HepG2 (cell line): ENCODE results near the gene PSMD8. TPM values are rescaled to one million over a fixed set of nuclear protein-coding genes. Genes with fewer than 3 reads are reported as not detected.

Source experiments
- GLI4 ChIP-seq: sonication (generic); formaldehyde crosslinking; IDR thresholded peaks from 2 replicates; pipeline ENCODE4 v1.5.1; 2020; ENCODE audit warnings: missing genetic modification reagents, mild to moderate bottlenecking, moderate library complexity, borderline replicate concordance
- GPN1 ChIP-seq: sonication (generic); formaldehyde crosslinking; IDR thresholded peaks from 2 replicates; pipeline ENCODE4 v1.5.1; 2020; ENCODE audit warnings: missing genetic modification reagents, borderline replicate concordance
- KDM6A ChIP-seq: IDR thresholded peaks from 2 replicates; pipeline ENCODE4 v1.6.1; 2016; ENCODE audit warnings: low read depth
- MEIS2 ChIP-seq: sonication (generic); formaldehyde crosslinking; IDR thresholded peaks from 2 replicates; pipeline ENCODE4 v1.9.0; 2021; ENCODE audit warnings: mild to moderate bottlenecking, missing genetic modification reagents
- NFATC3 ChIP-seq: sonication (generic); formaldehyde crosslinking; IDR thresholded peaks from 2 replicates; pipeline ENCODE4 v1.5.1; 2020; ENCODE audit warnings: mild to moderate bottlenecking, missing genetic modification reagents
- NFYB ChIP-seq: sonication (generic); formaldehyde crosslinking; IDR thresholded peaks from 2 replicates; pipeline ENCODE4 v1.4.0; 2020; ENCODE audit warnings: missing genetic modification reagents
- POGZ ChIP-seq: sonication (generic); formaldehyde crosslinking; IDR thresholded peaks from 2 replicates; pipeline ENCODE4 v1.4.0; 2020; ENCODE audit warnings: mild to moderate bottlenecking, missing genetic modification reagents
- POLR2AphosphoS2 ChIP-seq: IDR thresholded peaks from 2 replicates; pipeline ENCODE4 v1.6.1; 2011; ENCODE audit warnings: low read depth, low read length, improper control_type of control experiment
- TOPORS ChIP-seq: sonication (generic); formaldehyde crosslinking; IDR thresholded peaks from 2 replicates; pipeline ENCODE4 v1.8.0; 2023; ENCODE audit warnings: mild to moderate bottlenecking, missing genetic modification reagents
- ZC3H4 ChIP-seq: sonication (generic); formaldehyde crosslinking; IDR thresholded peaks from 2 replicates; pipeline ENCODE4 v1.4.0; 2020; ENCODE audit warnings: missing genetic modification reagents, borderline replicate concordance
- ZMAT3 ChIP-seq: sonication (generic); formaldehyde crosslinking; conservative IDR thresholded peaks from 2 replicates; pipeline ENCODE4 v1.7.0; 2021; ENCODE audit warnings: missing genetic modification reagents
- ZMYM3 ChIP-seq: sonication (generic); formaldehyde crosslinking; IDR thresholded peaks from 2 replicates; pipeline ENCODE4 v1.5.1; 2020; ENCODE audit warnings: mild to moderate bottlenecking, missing genetic modification reagents
- ZNF160 ChIP-seq: sonication (generic); formaldehyde crosslinking; IDR thresholded peaks from 2 replicates; pipeline ENCODE4 v1.8.0; 2022; ENCODE audit warnings: mild to moderate bottlenecking, inconsistent platforms, missing genetic modification reagents
- ZNF432 ChIP-seq: sonication (generic); formaldehyde crosslinking; IDR thresholded peaks from 2 replicates; pipeline ENCODE4 v1.5.0; 2020; ENCODE audit warnings: missing genetic modification reagents, mild to moderate bottlenecking, borderline replicate concordance
- polyA plus RNA-seq, 8 experiments: library from polyadenylated mRNA; depleted of rRNA in 3 of 8; stranded (reverse) in 7 of 8; unstranded in 1 of 8; fragments of >200 nt; fragmentation: Illumina TruSeq in 4 of 8; extraction: Trizol in 4 of 8; gene quantifications; 2 replicates each; pipeline versions ENCODE4 v1.2.1 to v1.2.3, GENCODE V29; 2011 to 2016; ENCODE audit warnings: low read depth in 4 of 8, missing spikeins in 1 of 8, mixed read lengths in 1 of 8; ENCODE audit not compliant: insufficient read depth in 1 of 8
- total RNA-seq, 5 experiments: library from RNA; depleted of rRNA; stranded (reverse); fragments of >200 nt; fragmentation: Illumina TruSeq; extraction: Trizol; gene quantifications; 2 replicates each; pipeline ENCODE4 v1.2.3, GENCODE V29; 2016; ENCODE audit warnings: low read depth in 1 of 5
- TF ChIP-seq, protein P1 (sequence below): sonication (generic); formaldehyde crosslinking; IDR thresholded peaks from 2 replicates; pipeline ENCODE4 v1.5.0; 2020; ENCODE audit warnings: mild to moderate bottlenecking, missing genetic modification reagents, moderate library complexity
- TF ChIP-seq, protein P2 (sequence below): IDR thresholded peaks from 2 replicates; pipeline ENCODE4 v1.6.1; 2016; ENCODE audit warnings: low read depth, control low read depth
- TF ChIP-seq, protein P3 (sequence below): sonication (generic); formaldehyde crosslinking; IDR thresholded peaks from 2 replicates; pipeline ENCODE4 v1.5.0; 2020; ENCODE audit warnings: missing genetic modification reagents, mild to moderate bottlenecking, borderline replicate concordance
- TF ChIP-seq, protein P4 (sequence below), 2 experiments: sonication (generic) in 1 of 2; formaldehyde crosslinking in 1 of 2; IDR thresholded peaks; 2 replicates each; pipeline versions ENCODE4 v1.4.0 to v1.6.1; 2016 to 2020; ENCODE audit warnings: borderline replicate concordance in 1 of 2, low read depth in 1 of 2, mild to moderate bottlenecking in 1 of 2, missing genetic modification reagents in 1 of 2
- TF ChIP-seq, protein P5 (sequence below): IDR thresholded peaks from 2 replicates; pipeline ENCODE4 v1.6.1; 2016; ENCODE audit warnings: low read depth, borderline replicate concordance

PSMD8 gene
- total and polyA plus RNA-seq, 2 of the 13 experiments (the other 11 are each of a cell fraction or from before 2014, with no cell fraction given), result 162 to 296 TPM

DNA sequence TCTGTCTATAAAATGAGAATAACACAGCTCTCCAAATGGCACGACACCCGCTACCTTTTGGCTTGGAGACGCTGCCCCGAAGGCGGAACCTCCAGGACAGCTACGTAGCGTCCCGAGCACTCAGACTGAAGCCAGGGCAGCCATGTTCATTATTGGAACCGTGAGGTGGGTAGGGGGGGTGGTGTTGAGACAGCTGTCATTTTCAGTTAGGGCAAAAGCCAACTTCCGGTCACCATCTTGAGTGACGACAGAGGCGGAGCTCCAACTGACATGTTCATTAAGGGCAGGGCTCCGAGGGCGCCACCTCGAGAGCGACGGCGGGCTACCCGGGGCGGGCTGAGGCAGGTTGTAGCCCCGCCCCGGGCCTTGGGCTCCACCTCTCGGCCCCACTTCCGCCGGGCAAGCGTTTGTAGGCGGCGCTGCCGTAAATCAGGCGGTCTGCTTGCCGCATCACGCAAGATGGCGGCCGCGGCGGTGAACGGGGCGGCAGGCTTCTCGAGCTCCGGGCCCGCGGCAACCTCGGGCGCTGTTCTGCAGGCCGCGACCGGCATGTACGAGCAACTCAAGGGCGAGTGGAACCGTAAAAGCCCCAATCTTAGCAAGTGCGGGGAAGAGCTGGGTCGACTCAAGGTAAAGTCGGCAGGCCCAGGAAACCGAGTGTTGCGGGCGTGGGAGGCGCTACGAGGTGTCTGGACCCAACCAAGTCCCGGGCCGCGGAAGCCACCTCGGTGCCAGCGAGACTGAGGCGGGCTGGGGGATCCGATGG is at the start of gene PSMD8 (continued):
- TF ChIP-seq, protein P1, sequence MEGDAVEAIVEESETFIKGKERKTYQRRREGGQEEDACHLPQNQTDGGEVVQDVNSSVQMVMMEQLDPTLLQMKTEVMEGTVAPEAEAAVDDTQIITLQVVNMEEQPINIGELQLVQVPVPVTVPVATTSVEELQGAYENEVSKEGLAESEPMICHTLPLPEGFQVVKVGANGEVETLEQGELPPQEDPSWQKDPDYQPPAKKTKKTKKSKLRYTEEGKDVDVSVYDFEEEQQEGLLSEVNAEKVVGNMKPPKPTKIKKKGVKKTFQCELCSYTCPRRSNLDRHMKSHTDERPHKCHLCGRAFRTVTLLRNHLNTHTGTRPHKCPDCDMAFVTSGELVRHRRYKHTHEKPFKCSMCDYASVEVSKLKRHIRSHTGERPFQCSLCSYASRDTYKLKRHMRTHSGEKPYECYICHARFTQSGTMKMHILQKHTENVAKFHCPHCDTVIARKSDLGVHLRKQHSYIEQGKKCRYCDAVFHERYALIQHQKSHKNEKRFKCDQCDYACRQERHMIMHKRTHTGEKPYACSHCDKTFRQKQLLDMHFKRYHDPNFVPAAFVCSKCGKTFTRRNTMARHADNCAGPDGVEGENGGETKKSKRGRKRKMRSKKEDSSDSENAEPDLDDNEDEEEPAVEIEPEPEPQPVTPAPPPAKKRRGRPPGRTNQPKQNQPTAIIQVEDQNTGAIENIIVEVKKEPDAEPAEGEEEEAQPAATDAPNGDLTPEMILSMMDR, result peak; percentile 65
- TF ChIP-seq ZNF160, result peak; percentile 73; the same call in 1 of the 2 replicates
- TF ChIP-seq MEIS2, result peak; percentile 72; the same call in 1 of the 2 replicates
- TF ChIP-seq TOPORS (CRISPR knock-in tag), result no peak; the same call in 1 of the 2 replicates
- TF ChIP-seq ZMAT3 (CRISPR knock-in tag), result peak; percentile 88
- no peak for TF ChIP-seq KDM6A (CRISPR knock-in tag)
- TF ChIP-seq, protein P2, sequence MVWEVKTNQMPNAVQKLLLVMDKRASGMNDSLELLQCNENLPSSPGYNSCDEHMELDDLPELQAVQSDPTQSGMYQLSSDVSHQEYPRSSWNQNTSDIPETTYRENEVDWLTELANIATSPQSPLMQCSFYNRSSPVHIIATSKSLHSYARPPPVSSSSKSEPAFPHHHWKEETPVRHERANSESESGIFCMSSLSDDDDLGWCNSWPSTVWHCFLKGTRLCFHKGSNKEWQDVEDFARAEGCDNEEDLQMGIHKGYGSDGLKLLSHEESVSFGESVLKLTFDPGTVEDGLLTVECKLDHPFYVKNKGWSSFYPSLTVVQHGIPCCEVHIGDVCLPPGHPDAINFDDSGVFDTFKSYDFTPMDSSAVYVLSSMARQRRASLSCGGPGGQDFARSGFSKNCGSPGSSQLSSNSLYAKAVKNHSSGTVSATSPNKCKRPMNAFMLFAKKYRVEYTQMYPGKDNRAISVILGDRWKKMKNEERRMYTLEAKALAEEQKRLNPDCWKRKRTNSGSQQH, result peak; percentile 78
- TF ChIP-seq GLI4 (CRISPR knock-in tag), result no peak
- TF ChIP-seq GPN1 (CRISPR knock-in tag), result 0 out of 2 replicates have a peak, but pooled peaks have one; percentile 50
- TF ChIP-seq ZC3H4, result no peak
- TF ChIP-seq POGZ (CRISPR knock-in tag), result peak; percentile 63
- TF ChIP-seq POLR2AphosphoS2, result no peak
- TF ChIP-seq, protein P3, sequence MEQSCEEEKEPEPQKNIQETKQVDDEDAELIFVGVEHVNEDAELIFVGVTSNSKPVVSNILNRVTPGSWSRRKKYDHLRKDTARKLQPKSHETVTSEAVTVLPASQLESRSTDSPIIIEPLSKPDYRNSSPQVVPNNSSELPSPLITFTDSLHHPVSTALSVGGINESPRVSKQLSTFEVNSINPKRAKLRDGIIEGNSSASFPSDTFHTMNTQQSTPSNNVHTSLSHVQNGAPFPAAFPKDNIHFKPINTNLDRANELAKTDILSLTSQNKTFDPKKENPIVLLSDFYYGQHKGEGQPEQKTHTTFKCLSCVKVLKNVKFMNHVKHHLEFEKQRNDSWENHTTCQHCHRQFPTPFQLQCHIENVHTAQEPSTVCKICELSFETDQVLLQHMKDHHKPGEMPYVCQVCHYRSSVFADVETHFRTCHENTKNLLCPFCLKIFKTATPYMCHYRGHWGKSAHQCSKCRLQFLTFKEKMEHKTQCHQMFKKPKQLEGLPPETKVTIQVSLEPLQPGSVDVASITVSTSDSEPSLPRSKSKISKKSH (CRISPR knock-in tag), result peak; percentile 54; the same call in 1 of the 2 replicates
- TF ChIP-seq, protein P4, sequence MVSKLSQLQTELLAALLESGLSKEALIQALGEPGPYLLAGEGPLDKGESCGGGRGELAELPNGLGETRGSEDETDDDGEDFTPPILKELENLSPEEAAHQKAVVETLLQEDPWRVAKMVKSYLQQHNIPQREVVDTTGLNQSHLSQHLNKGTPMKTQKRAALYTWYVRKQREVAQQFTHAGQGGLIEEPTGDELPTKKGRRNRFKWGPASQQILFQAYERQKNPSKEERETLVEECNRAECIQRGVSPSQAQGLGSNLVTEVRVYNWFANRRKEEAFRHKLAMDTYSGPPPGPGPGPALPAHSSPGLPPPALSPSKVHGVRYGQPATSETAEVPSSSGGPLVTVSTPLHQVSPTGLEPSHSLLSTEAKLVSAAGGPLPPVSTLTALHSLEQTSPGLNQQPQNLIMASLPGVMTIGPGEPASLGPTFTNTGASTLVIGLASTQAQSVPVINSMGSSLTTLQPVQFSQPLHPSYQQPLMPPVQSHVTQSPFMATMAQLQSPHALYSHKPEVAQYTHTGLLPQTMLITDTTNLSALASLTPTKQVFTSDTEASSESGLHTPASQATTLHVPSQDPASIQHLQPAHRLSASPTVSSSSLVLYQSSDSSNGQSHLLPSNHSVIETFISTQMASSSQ (IDR thresholded peaks at IDR 0.05; ENCODE audit: low read depth), result no peak
- TF ChIP-seq, protein P4 (CRISPR knock-in tag; IDR thresholded peaks at IDR 0.05; ENCODE audit: borderline replicate concordance), result peak; percentile 73; the same call in 1 of the 2 replicates
- TF ChIP-seq ZNF432 (CRISPR knock-in tag), result no peak
- TF ChIP-seq NFATC3, result peak; percentile 93; the same call in 1 of the 2 replicates
- TF ChIP-seq NFYB, result peak; percentile 51
- TF ChIP-seq, protein P5, sequence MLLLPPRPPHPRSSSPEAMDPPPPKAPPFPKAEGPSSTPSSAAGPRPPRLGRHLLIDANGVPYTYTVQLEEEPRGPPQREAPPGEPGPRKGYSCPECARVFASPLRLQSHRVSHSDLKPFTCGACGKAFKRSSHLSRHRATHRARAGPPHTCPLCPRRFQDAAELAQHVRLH (CRISPR knock-in tag), result peak; percentile 59; the same call in 1 of the 2 replicates
- TF ChIP-seq ZMYM3 (CRISPR knock-in tag), result no peak
